ENCODE data around the gene TXNRD1.

The TXNRD1 gene

GRCh38 chr12:104187446-104188155 lies 28.0 kb upstream of the TXNRD1 start:
- H3K9me3 ChIP-seq = no peaks in the 10 kb centered on the region
- H3K27me3 ChIP-seq = no peaks in the 10 kb centered on the region
- H3K36me3 ChIP-seq = no peaks in the 10 kb centered on the region
- no peak overlapping the region for H3K27ac ChIP-seq
- no peaks in the 10 kb centered on the region for H3K4me1 ChIP-seq (ENCODE audit: control insufficient read depth in 1 of 2, insufficient read depth in 1 of 2, low read depth in 1 of 2, low read length in 1 of 2)
- TF ChIP-seq CTCF (IDR thresholded peaks at IDR 0.05) = no peak
- H3K4me3 ChIP-seq (ENCODE audit: low read depth in 1 of 2, low read length in 1 of 2) = no peak overlapping the region

- H3K27me3 ChIP-seq = no peaks in the 10 kb centered on the region
- no peaks in the 10 kb centered on the region for H3K4me1 ChIP-seq (ENCODE audit: control insufficient read depth in 1 of 2, insufficient read depth in 1 of 2, low read depth in 1 of 2, low read length in 1 of 2)
- H3K27ac ChIP-seq = no peak overlapping the region
- H3K36me3 ChIP-seq = no peaks in the 10 kb centered on the region
- no peak overlapping the region for H3K4me3 ChIP-seq (ENCODE audit: low read depth in 1 of 2, low read length in 1 of 2)
- no peaks in the 10 kb centered on the region for H3K9me3 ChIP-seq
- no peak for TF ChIP-seq CTCF (IDR thresholded peaks at IDR 0.05)
Observed at GRCh38 chr12:104188534-104188933, 27.0 kb upstream of the TXNRD1 start.

GRCh38 chr12:104189915-104190555 lies 25.5 kb upstream of the TXNRD1 start:
- Histone ChIP-seq H3K27ac (no peak overlapping the region), H3K9me3 (no peaks in the 10 kb centered on the region), H3K4me3 (ENCODE audit: low read depth in 1 of 2, low read length in 1 of 2) (no peak overlapping the region), H3K36me3 (no peaks in the 10 kb centered on the region), H3K27me3 (no peaks in the 10 kb centered on the region), H3K4me1 (ENCODE audit: control insufficient read depth in 1 of 2, insufficient read depth in 1 of 2, low read depth in 1 of 2, low read length in 1 of 2) (no peaks in the 10 kb centered on the region)
- TF ChIP-seq CTCF (IDR thresholded peaks at IDR 0.05) = no peak

GRCh38 chr12:104190641-104191176 lies 24.9 kb upstream of the TXNRD1 start:
- no peaks in the 10 kb centered on the region for H3K4me1 ChIP-seq (ENCODE audit: control insufficient read depth in 1 of 2, insufficient read depth in 1 of 2, low read depth in 1 of 2, low read length in 1 of 2)
- no peaks in the 10 kb centered on the region for H3K9me3 ChIP-seq
- H3K27ac ChIP-seq = no peak overlapping the region
- H3K4me3 ChIP-seq (ENCODE audit: low read depth in 1 of 2, low read length in 1 of 2) = no peak overlapping the region
- no peak for TF ChIP-seq CTCF (IDR thresholded peaks at IDR 0.05)
- H3K27me3 ChIP-seq = no peaks in the 10 kb centered on the region
- H3K36me3 ChIP-seq = no peaks in the 10 kb centered on the region

GRCh38 chr12:104197264-104197663 lies 18.3 kb upstream of the TXNRD1 start:
- Histone ChIP-seq H3K27me3 (no peaks in the 10 kb centered on the region), H3K4me1 (ENCODE audit: control insufficient read depth in 1 of 2, insufficient read depth in 1 of 2, low read depth in 1 of 2, low read length in 1 of 2) (no peaks in the 10 kb centered on the region), H3K9me3 (no peaks in the 10 kb centered on the region), H3K4me3 (ENCODE audit: low read depth in 1 of 2, low read length in 1 of 2) (no peak overlapping the region), H3K36me3 (no peaks in the 10 kb centered on the region), H3K27ac (no peak overlapping the region)
- no peak for TF ChIP-seq CTCF (IDR thresholded peaks at IDR 0.05)

All from neutrophil (primary cell).